ENCODE data around the gene VPS13D. TPM values are rescaled to one million over a fixed set of nuclear protein-coding genes. Genes with fewer than 3 reads are reported as not detected.

The VPS13D gene
- total and polyA plus RNA-seq, 4 donors, result 38.5 to 72.2 (median 46.0) TPM

DNA sequence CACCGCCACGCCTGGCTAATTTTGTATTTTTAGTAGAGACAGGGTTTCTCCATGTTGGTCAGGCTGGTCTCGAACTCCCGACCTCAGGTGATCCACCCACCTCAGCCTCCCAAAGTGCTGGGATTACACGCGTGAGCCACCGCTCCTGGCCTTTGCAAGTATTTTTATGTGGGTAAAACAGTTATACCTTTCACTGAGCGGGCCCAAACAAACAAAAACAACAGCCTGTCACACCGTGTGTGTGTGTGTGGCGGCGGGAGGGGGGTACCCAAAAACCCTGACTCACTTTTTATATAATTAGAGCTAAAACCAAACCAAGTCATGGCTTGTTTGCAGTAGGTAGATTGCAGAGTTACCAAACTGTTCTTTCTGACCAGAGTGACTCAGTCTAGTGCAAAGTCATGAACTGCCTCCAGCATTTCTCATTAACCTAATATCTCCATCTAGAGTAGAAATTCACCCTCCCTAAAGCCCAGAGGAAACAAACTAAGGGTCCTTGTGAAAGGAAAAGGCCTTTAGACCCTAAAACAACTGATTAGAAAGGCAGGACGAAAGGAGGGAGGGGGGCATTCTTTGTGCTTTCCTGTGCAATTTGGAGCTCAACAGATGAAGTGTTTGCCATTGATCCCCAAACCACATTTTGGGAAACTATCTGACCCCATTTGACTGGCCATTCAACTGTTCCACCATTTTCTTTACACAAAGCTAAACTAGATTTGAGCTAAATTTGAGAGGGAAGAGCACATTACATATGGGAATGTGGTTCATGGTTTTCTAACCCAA, 207.2 kb downstream of the VPS13D start:
- H3K27me3 ChIP-seq (ENCODE audit: control insufficient read depth, insufficient read depth, low read length), result no peaks in the 10 kb centered on the region
- WGBS (ENCODE audit: insufficient coverage), result 100% methylated on average over 3 of the region's 12 CpGs
- DNase-seq (ENCODE audit: low read depth in 4 of 6, low spot score in 6 of 6), result no peak
- no peak overlapping the region for H3K4me3 ChIP-seq (ENCODE audit: low read depth, low read length)
- H3K27ac ChIP-seq (ENCODE audit: low read depth, low read length), result no peak overlapping the region
- H3K9me3 ChIP-seq (ENCODE audit: control insufficient read depth, insufficient read depth, low read length), result no peaks in the 10 kb centered on the region
- H3K4me1 ChIP-seq (ENCODE audit: control insufficient read depth, insufficient read depth, low read length), result peaks cover 23% of the 10 kb centered on the region
- peaks cover 6% of the 10 kb centered on the region for H3K36me3 ChIP-seq (ENCODE audit: control insufficient read depth, insufficient read depth, low read length)

DNA sequence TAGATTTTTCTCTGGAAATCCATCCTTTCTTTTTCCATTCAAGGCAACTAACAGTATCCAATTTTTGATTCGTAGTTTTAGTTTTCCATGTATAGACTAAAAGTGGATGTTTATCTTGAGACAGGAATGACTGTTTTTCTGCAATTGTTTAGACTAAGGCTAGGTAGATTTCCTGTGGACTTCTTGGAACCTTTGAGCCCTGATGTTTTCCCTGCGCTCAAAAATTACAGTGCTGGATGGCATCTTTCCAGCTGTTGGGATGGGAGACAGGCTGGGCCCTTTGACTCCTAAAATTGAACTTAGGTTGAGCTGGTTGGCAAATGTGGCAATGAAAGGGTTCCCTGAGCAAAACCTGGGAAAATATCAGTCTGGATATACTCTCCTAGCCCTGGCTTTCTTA, 207.8 kb downstream of the VPS13D start:
- peaks cover 21% of the 10 kb centered on the region for H3K4me1 ChIP-seq (ENCODE audit: control insufficient read depth, insufficient read depth, low read length)

DNA sequence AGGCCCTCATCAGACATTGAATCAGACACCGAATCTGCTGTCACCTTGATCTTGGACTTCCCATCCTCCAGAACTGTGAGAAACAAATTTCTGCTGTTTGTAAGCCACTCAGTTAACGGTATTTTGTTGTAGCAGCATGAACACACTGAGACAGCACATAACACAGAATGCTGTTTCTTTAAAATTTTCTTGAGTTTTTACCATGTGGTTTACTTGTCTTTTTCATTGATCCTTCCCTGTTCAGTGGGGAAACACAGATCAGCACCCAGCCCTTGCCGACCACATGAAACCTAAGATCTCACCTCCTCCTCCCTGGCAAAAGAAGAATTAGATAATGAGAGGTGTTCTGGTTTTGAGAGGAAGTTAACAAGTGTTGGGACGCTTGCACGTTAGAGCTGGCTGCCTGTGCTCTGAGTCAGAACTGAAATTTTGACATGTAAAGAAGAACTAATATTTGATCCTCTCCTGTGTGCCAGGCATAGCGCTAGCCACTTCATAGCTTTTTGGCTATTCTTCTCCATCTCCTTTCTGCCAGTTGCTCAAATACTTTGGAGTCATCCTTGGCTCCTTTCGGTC, 208.6 kb downstream of the VPS13D start:
- Histone ChIP-seq H3K9me3 (ENCODE audit: control insufficient read depth, insufficient read depth, low read length) (no peaks in the 10 kb centered on the region), H3K36me3 (ENCODE audit: control insufficient read depth, insufficient read depth, low read length) (peaks cover 6% of the 10 kb centered on the region), H3K4me1 (ENCODE audit: control insufficient read depth, insufficient read depth, low read length) (peaks cover 13% of the 10 kb centered on the region), H3K4me3 (ENCODE audit: low read depth, low read length) (no peak overlapping the region), H3K27me3 (ENCODE audit: control insufficient read depth, insufficient read depth, low read length) (no peaks in the 10 kb centered on the region), H3K27ac (ENCODE audit: low read depth, low read length) (no peak overlapping the region)
- WGBS (ENCODE audit: insufficient coverage), result 100% methylated on average over 3 of the region's 7 CpGs
- no peak for DNase-seq (ENCODE audit: low read depth in 4 of 6, low spot score in 6 of 6)

More for the DNA sequence above, 207.8 kb downstream of the VPS13D start:
- Histone ChIP-seq H3K36me3 (ENCODE audit: control insufficient read depth, insufficient read depth, low read length) (peaks cover 6% of the 10 kb centered on the region), H3K9me3 (ENCODE audit: control insufficient read depth, insufficient read depth, low read length) (no peaks in the 10 kb centered on the region), H3K27me3 (ENCODE audit: control insufficient read depth, insufficient read depth, low read length) (no peaks in the 10 kb centered on the region), H3K27ac (ENCODE audit: low read depth, low read length) (no peak overlapping the region), H3K4me3 (ENCODE audit: low read depth, low read length) (no peak overlapping the region)
- DNase-seq (ENCODE audit: low read depth in 4 of 6, low spot score in 6 of 6), result no peak
- WGBS (ENCODE audit: insufficient coverage), result 86% methylated on average over 1 of the region's 2 CpGs

DNA sequence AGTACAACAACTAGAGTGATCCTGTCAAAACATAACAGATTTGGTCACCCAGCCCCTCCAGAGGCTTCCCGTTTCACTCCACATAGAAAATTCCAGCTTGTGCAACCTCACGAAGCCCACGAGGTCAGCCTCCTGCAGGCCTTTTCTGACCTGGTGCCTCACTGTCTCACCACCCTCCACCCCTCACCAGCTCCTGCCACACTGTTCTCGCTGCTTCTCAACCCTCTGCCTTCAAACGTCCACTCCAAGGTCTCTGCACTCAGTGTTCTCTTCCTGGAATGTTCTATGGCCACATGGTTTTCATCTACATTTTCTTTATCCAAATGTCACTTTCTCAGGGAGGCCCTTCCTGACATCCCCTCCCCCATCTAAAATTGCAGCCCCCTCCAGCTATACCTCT, 209.2 kb downstream of the VPS13D start:
- H3K4me1 ChIP-seq (ENCODE audit: control insufficient read depth, insufficient read depth, low read length), result peaks cover 7% of the 10 kb centered on the region
- no peaks in the 10 kb centered on the region for H3K9me3 ChIP-seq (ENCODE audit: control insufficient read depth, insufficient read depth, low read length)
- H3K4me3 ChIP-seq (ENCODE audit: low read depth, low read length), result no peak overlapping the region
- H3K27ac ChIP-seq (ENCODE audit: low read depth, low read length), result no peak overlapping the region
- H3K36me3 ChIP-seq (ENCODE audit: control insufficient read depth, insufficient read depth, low read length), result peaks cover 6% of the 10 kb centered on the region
- 76% methylated on average over 5 of the region's 5 CpGs for WGBS (ENCODE audit: insufficient coverage)
- no peaks in the 10 kb centered on the region for H3K27me3 ChIP-seq (ENCODE audit: control insufficient read depth, insufficient read depth, low read length)
- no peak for DNase-seq (ENCODE audit: low read depth in 4 of 6, low spot score in 6 of 6)

DNA sequence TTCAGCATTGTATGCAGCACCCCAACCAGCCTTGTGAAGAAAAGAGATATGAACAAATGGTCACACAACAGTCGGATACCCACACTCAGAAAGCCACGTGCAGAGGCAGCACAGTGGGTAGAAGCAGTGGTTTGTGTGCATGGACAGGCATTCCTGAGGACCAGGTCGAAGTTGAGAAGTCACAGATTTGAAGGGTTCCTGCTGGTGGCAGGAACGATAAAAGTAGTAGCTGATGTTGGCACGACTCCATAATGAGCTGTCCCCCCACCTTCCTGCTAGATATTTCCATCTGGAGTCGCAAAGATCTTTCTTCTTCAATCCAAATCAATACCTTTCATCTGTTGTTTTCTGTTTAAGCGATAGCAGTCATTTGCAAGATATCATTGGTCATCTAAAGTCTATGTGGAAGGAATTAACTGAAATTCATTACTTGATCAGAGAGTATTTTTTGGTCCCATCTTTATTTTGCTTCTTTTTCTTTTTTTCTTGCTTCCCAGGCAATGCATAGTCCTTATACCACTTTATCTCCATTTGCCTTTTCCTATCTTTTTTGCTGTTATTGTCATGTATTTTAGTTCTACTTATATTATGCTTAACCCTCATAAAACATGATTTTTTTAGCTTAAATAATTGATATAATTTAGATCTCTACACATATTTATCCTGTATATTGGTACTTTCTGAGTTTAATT, 211.7 kb downstream of the VPS13D start:
- Histone ChIP-seq H3K4me1 (ENCODE audit: control insufficient read depth, insufficient read depth, low read length) (no peaks in the 10 kb centered on the region), H3K4me3 (ENCODE audit: low read depth, low read length) (no peak overlapping the region), H3K27me3 (ENCODE audit: control insufficient read depth, insufficient read depth, low read length) (no peaks in the 10 kb centered on the region), H3K9me3 (ENCODE audit: control insufficient read depth, insufficient read depth, low read length) (no peaks in the 10 kb centered on the region), H3K36me3 (ENCODE audit: control insufficient read depth, insufficient read depth, low read length) (peaks cover 6% of the 10 kb centered on the region), H3K27ac (ENCODE audit: low read depth, low read length) (no peak overlapping the region)
- 87% methylated on average over 5 of the region's 7 CpGs for WGBS (ENCODE audit: insufficient coverage)
- no peak for DNase-seq (ENCODE audit: low read depth in 4 of 6, low spot score in 6 of 6)

DNA sequence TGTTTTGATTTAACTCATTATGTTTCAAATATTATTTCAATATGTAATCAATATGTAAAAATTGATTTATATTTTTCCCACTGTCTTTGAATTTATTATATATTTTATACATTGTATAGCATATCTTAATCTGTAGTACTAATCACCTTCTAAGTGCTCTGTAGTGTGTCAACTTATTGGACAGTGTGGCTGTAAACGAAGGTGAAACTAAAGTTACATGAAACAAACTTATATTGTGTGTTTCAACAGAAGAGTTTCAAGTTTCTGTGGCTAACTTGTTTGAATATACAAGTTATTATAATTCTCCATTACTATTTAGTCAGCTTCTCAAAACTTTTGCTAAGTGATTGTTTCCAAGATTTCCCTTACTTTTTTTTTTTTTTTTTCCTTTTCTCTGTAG, 212.4 kb downstream of the VPS13D start:
- H3K36me3 ChIP-seq (ENCODE audit: control insufficient read depth, insufficient read depth, low read length), result peaks cover 6% of the 10 kb centered on the region
- no peak for DNase-seq (ENCODE audit: low read depth in 4 of 6, low spot score in 6 of 6)
- H3K4me3 ChIP-seq (ENCODE audit: low read depth, low read length), result no peak overlapping the region
- no peak overlapping the region for H3K27ac ChIP-seq (ENCODE audit: low read depth, low read length)
- H3K9me3 ChIP-seq (ENCODE audit: control insufficient read depth, insufficient read depth, low read length), result no peaks in the 10 kb centered on the region
- no peaks in the 10 kb centered on the region for H3K27me3 ChIP-seq (ENCODE audit: control insufficient read depth, insufficient read depth, low read length)
- no peaks in the 10 kb centered on the region for H3K4me1 ChIP-seq (ENCODE audit: control insufficient read depth, insufficient read depth, low read length)
- WGBS (ENCODE audit: insufficient coverage), result no CpG with 5 or more reads among the region's 1 CpG

DNA sequence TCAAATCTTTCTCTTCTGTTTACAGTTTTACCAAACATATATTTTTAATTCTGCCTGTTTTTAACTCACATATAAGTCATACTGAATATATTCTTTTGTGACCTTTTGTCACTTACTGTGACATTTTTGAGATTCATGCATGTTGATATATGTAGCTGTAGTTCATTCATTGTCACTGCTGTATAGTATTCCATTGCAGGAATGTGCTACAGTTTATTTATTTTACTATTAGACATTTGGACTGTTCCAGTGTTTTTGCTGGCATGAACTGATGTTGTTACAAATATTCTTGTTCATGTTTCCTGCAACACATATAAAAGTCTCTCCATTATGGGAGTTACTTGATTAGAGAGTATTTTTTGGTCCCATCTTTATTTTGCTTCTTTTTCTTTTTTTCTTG, 213.3 kb downstream of the VPS13D start:
- no peaks in the 10 kb centered on the region for H3K27me3 ChIP-seq (ENCODE audit: control insufficient read depth, insufficient read depth, low read length)
- H3K4me1 ChIP-seq (ENCODE audit: control insufficient read depth, insufficient read depth, low read length), result no peaks in the 10 kb centered on the region
- no peak overlapping the region for H3K4me3 ChIP-seq (ENCODE audit: low read depth, low read length)
- peaks cover 6% of the 10 kb centered on the region for H3K36me3 ChIP-seq (ENCODE audit: control insufficient read depth, insufficient read depth, low read length)
- no peaks in the 10 kb centered on the region for H3K9me3 ChIP-seq (ENCODE audit: control insufficient read depth, insufficient read depth, low read length)
- no peak for DNase-seq (ENCODE audit: low read depth in 4 of 6, low spot score in 6 of 6)
- no peak overlapping the region for H3K27ac ChIP-seq (ENCODE audit: low read depth, low read length)

DNA sequence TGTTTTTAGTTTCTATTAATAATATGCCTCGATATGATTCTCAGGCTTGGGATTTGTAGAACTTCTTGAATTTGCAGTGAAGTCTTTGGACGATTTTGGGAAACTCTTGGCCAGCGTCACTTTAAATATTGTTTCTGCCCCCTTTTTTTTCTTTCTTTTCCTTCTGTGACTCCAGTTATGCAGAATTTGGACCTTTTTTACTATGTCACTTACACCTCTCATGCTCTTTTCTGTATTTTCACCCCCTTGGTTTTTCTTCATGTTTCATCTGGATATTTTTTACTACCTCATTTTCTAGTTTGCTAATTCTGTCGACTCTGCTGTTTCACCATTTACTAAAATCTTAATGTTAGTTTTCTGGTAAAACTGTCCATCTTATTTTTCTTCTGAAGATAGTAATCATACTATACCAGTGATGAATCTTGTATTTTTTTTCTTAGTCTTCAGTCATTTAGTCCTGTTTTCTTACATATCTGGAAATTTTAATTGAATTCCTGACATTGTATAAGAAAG, 214.6 kb downstream of the VPS13D start:
- H3K36me3 ChIP-seq (ENCODE audit: control insufficient read depth, insufficient read depth, low read length), result no peaks in the 10 kb centered on the region
- 100% methylated on average over 2 of the region's 4 CpGs for WGBS (ENCODE audit: insufficient coverage)
- H3K4me3 ChIP-seq (ENCODE audit: low read depth, low read length), result no peak overlapping the region
- no peak overlapping the region for H3K27ac ChIP-seq (ENCODE audit: low read depth, low read length)
- no peaks in the 10 kb centered on the region for H3K9me3 ChIP-seq (ENCODE audit: control insufficient read depth, insufficient read depth, low read length)
- no peaks in the 10 kb centered on the region for H3K27me3 ChIP-seq (ENCODE audit: control insufficient read depth, insufficient read depth, low read length)
- no peaks in the 10 kb centered on the region for H3K4me1 ChIP-seq (ENCODE audit: control insufficient read depth, insufficient read depth, low read length)
- no peak for DNase-seq (ENCODE audit: low read depth in 4 of 6, low spot score in 6 of 6)

DNA sequence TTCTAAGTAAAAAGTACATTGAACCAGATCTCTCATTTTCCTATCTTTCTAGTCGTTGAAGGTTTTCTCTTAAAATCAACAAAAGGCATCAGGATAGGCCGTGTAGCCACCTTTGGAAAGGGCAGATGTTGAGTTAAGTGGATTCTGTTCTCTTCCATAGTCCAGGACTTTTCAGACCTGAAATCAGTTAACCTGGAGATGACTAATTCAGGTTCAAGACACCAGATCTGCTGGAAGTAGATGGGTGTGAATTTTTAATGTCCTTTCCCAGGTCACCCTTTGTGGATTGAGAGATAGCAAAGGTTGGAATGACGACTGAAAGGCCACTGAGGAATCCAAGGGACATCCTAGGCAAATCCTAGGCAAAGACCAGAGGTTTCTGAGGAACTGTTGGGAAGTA, 215.4 kb downstream of the VPS13D start:
- H3K4me1 ChIP-seq (ENCODE audit: control insufficient read depth, insufficient read depth, low read length), result peaks cover 5% of the 10 kb centered on the region
- no peak overlapping the region for H3K4me3 ChIP-seq (ENCODE audit: low read depth, low read length)
- H3K36me3 ChIP-seq (ENCODE audit: control insufficient read depth, insufficient read depth, low read length), result no peaks in the 10 kb centered on the region
- DNase-seq (ENCODE audit: low read depth in 4 of 6, low spot score in 6 of 6), result no peak
- WGBS (ENCODE audit: insufficient coverage), result no CpG with 5 or more reads among the region's 3 CpGs
- H3K27ac ChIP-seq (ENCODE audit: low read depth, low read length), result no peak overlapping the region
- no peaks in the 10 kb centered on the region for H3K9me3 ChIP-seq (ENCODE audit: control insufficient read depth, insufficient read depth, low read length)
- H3K27me3 ChIP-seq (ENCODE audit: control insufficient read depth, insufficient read depth, low read length), result no peaks in the 10 kb centered on the region
